GM10266 (cell line): Measurements from ENCODE around the gene MTMR12.
"Not testable (repeated sequence)": the region's sequence is repeated elsewhere in the genome, so short reads cannot be mapped to it uniquely, and the experiment has no call there.

ENCODE experiments used
- DNase-seq: peaks from one replicate; pipeline ENCODE4 v3.0.0; 2012; ENCODE audit errors: extremely low spot score
- TF ChIP-seq, protein P1 (sequence below): IDR thresholded peaks from 2 replicates; pipeline ENCODE4 v1.5.1; 2012; ENCODE audit warnings: mild to moderate bottlenecking, low read depth; ENCODE audit not compliant: control insufficient read depth, insufficient read depth; ENCODE audit errors: missing control alignments

MTMR12 gene

GRCh38 chr5:32217886-32218396 lies 94.8 kb downstream of the MTMR12 start:
- DNase-seq, result no peak
- TF ChIP-seq, protein P1, sequence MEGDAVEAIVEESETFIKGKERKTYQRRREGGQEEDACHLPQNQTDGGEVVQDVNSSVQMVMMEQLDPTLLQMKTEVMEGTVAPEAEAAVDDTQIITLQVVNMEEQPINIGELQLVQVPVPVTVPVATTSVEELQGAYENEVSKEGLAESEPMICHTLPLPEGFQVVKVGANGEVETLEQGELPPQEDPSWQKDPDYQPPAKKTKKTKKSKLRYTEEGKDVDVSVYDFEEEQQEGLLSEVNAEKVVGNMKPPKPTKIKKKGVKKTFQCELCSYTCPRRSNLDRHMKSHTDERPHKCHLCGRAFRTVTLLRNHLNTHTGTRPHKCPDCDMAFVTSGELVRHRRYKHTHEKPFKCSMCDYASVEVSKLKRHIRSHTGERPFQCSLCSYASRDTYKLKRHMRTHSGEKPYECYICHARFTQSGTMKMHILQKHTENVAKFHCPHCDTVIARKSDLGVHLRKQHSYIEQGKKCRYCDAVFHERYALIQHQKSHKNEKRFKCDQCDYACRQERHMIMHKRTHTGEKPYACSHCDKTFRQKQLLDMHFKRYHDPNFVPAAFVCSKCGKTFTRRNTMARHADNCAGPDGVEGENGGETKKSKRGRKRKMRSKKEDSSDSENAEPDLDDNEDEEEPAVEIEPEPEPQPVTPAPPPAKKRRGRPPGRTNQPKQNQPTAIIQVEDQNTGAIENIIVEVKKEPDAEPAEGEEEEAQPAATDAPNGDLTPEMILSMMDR, result no peak

DNA sequence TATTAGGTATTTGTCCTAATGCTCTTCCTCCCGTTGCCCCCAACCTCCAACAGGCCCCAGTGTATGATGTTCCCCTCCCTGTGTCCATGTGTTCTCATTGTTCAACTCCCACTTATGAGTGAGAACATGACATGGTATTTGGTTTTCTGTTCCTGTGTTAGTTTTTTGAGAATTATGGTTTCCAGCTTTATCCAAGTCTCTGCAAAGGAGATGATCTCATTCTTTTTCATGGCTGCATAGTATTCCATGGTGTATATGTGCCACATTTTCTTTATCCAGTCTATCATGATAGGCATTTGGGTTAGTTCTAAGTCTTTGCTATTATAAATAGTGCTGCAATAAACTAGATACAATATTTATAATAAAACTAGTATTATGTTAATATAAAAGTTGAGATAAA lies 98.4 kb downstream of the MTMR12 start:
- DNase-seq, result not testable (repeated sequence)

DNA sequence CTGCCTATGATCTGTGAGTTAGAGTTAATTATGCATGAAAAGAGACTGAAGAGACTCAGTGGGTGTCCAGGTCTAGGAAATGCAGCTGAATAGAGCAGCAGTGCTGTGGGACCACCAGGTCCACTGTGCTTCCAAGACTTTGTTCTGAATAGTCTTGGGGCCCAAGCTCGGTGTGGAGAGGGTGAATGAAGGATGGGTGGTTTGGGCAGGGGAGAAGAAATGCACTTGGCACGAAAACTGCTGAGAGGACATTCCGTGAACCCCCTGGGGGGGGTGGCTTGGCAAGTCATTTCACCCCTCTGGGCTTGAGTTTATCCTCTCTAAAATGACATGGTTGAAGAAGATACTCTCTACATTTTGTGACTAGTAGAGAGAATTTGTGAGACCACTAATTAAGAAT lies 102.6 kb downstream of the MTMR12 start:
- TF ChIP-seq, protein P1, result no peak

GRCh38 chr5:32208837-32209236 lies 103.9 kb downstream of the MTMR12 start:
- DNase-seq, result not testable (repeated sequence)

More for the DNA sequence above, 102.6 kb downstream of the MTMR12 start:
- DNase-seq, result no peak

- TF ChIP-seq, protein P1, result no peak
- DNase-seq, result no peak
These were observed 105.4 kb downstream of the MTMR12 start for GRCh38 chr5:32207355-32207634.

DNA sequence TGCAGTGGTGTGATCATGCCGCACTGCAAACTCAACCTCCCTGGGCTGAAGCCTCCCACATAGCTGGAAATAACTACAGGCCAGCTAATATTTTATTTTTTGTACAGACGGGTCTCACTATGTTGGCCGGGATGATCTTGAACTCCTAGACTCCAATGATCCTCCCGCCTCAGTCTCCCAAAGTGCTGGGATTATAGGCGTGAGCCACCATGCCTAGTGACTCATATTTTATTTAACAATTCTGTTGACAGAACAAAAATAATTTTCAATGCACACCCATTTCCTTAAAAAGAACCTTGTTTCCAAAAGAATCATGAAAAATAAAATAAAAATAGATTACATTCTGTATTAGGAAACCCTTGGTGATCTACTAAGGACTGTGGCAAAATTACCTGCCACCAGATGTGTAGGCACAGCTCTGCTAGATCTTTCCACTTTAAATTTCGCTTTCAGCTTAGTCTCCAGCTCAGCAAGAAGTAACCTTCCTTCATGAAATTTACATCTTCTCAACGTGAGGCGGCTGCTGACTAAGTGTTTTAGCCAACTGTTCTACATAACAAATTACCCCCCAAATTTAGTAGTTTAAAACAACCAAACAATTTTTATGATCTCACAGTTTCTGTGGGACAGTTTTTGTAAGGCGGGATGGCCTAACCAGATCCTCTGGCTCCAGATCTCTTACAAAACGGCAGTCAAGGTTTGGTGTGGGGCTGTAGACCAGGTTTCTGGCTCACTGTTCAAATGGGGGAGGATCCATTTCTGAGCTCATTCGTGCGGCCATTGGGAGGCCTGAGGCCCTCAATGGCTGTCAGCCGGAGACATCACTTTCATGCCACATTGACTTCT lies 106.0 kb downstream of the MTMR12 start:
- peak; percentile 43 for DNase-seq
- TF ChIP-seq, protein P1, result no peak

DNA sequence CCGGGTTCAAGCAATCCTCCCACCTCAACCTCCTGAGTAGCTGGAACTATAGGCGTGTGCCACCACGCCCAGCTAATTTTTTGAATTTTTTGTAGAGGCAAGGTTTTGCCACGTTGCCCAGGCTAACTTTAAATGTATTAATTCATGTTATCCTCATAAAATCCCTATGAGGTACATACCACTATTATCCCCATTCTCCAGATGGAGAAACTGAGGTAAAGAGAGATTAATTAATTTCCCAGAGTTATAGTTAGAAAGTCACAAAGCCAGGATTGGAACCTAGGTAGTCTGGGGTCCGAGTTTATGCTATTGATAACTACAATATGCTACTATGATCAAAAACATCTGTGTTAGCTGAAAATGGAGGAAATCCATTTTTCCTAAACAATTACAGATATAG lies 106.7 kb downstream of the MTMR12 start:
- TF ChIP-seq, protein P1, result no peak
- DNase-seq, result no peak

DNA sequence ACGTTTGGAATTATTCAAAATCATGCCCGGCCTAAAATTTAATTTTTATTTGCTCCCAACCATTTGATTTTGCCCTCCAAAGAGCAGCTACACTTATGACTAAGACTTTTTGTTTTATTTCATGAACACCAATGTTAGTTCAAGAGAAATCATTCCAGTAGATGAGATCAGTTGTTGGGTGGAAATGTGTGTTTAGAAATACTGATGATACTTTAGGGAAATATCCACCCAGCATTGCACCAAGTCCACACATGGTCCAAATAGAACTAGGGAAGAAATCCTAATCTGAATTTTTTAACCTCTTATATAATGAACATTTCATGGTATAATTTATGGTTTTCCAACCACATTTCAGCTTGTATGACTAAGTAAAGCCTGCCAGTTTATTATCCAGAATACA lies 110.3 kb downstream of the MTMR12 start:
- TF ChIP-seq, protein P1, result no peak
- DNase-seq, result no peak
